ENCODE measurements around the gene AKR1C2.
"Not testable (repeated sequence)": the region's sequence is repeated elsewhere in the genome, so short reads cannot be mapped to it uniquely, and the experiment has no call there.

Gene AKR1C2

GRCh38 chr10:4984971-4985594, 18.6 kb downstream of the AKR1C2 start:
- no peak for DNase-seq

GRCh38 chr10:4984223-4984622, 19.4 kb downstream of the AKR1C2 start:
- no peak for DNase-seq

- DNase-seq, result no peak
Measured at GRCh38 chr10:4983615-4984216, 19.9 kb downstream of the AKR1C2 start.

- no peak for DNase-seq
Measured at GRCh38 chr10:4982764-4983226, 20.9 kb downstream of the AKR1C2 start.

- DNase-seq, result no peak
Measured at GRCh38 chr10:4981722-4982471, 21.8 kb downstream of the AKR1C2 start.

- DNase-seq, result no peak
Measured at GRCh38 chr10:4980793-4981192, 22.9 kb downstream of the AKR1C2 start.

GRCh38 chr10:4978870-4979269, 24.8 kb downstream of the AKR1C2 start:
- no peak for DNase-seq

- no peak for DNase-seq
Measured at GRCh38 chr10:4977025-4977424, 26.6 kb downstream of the AKR1C2 start.

- DNase-seq, result not testable (repeated sequence)
Measured at GRCh38 chr10:4974400-4974799, 29.3 kb downstream of the AKR1C2 start.

- DNase-seq, result not testable (repeated sequence)
Measured at GRCh38 chr10:4973294-4973693, 30.4 kb downstream of the AKR1C2 start.

- DNase-seq, result not testable (repeated sequence)
Measured at GRCh38 chr10:4972369-4973142, 31.1 kb downstream of the AKR1C2 start.

GRCh38 chr10:4970362-4970761, 33.3 kb downstream of the AKR1C2 start:
- not testable (repeated sequence) for DNase-seq

GRCh38 chr10:4969289-4969688, 34.4 kb downstream of the AKR1C2 start:
- DNase-seq, result not testable (repeated sequence)

- not testable (repeated sequence) for DNase-seq
Measured at GRCh38 chr10:4967189-4967588, 36.5 kb downstream of the AKR1C2 start.

- DNase-seq, result not testable (repeated sequence)
Measured at GRCh38 chr10:4965763-4966162, 37.9 kb downstream of the AKR1C2 start.

- not testable (repeated sequence) for DNase-seq
Measured at GRCh38 chr10:4963815-4964154, 39.9 kb downstream of the AKR1C2 start.

GRCh38 chr10:4962876-4963814, 40.5 kb downstream of the AKR1C2 start, which contains the start of gene AKR1C1:
Gene AKR1C1, plus strand, starts transcription at chr10:4963415. Its CDS starts 30 bp downstream, at chr10:4963445.
- DNase-seq, result not testable (repeated sequence)

GRCh38 chr10:4962308-4962707, 41.3 kb downstream of the AKR1C2 start:
- DNase-seq, result not testable (repeated sequence)

GRCh38 chr10:4961558-4961957, 42.1 kb downstream of the AKR1C2 start:
- not testable (repeated sequence) for DNase-seq

GRCh38 chr10:4956955-4957645, 46.6 kb downstream of the AKR1C2 start:
- DNase-seq, result not testable (repeated sequence)

GRCh38 chr10:4956088-4956487, 47.6 kb downstream of the AKR1C2 start:
- DNase-seq, result not testable (repeated sequence)

Measured in activated CD4-positive, alpha-beta T cell treated with anti-CD3 and anti-CD28 coated beads, Interleukin-2, amount 50 U/mL, for 48 hours (primary cell).